Osteoblast (primary cell): Measurements from ENCODE around the gene SLC39A13. TPM values are rescaled to one million over a fixed set of nuclear protein-coding genes. Genes with fewer than 3 reads are reported as not detected.

ENCODE experiments used
- DNase-seq: peaks from one replicate; pipeline ENCODE4 v3.0.0; 2011; ENCODE audit warnings: low spot score, mixed read lengths; ENCODE audit not compliant: insufficient read length; ENCODE audit errors: missing footprints
- H2AFZ ChIP-seq: 2 replicates; pipeline ENCODE4 v1.6.0; 2011; ENCODE audit warnings: mild to moderate bottlenecking, low read length
- H3K27ac ChIP-seq: 2 replicates; pipeline ENCODE4 v1.5.1; 2011; ENCODE audit warnings: mild to moderate bottlenecking, low read depth, low read length, moderate library complexity
- H3K27me3 ChIP-seq: 2 replicates; pipeline ENCODE4 v1.6.0; 2012; ENCODE audit warnings: mild to moderate bottlenecking, control low read depth, inconsistent platforms, low read length, moderate library complexity; ENCODE audit not compliant: insufficient read depth
- H3K36me3 ChIP-seq: 2 replicates; pipeline ENCODE4 v1.5.1; 2011; ENCODE audit warnings: mild to moderate bottlenecking, low read length, control low read depth, moderate library complexity; ENCODE audit not compliant: insufficient read depth
- H3K4me1 ChIP-seq: 2 replicates; pipeline ENCODE4 v1.5.1; 2011; ENCODE audit warnings: mild to moderate bottlenecking, low read length, control low read depth, moderate library complexity; ENCODE audit not compliant: insufficient read depth
- H3K4me2 ChIP-seq: 2 replicates; pipeline ENCODE4 v1.6.0; 2011; ENCODE audit warnings: mild to moderate bottlenecking, low read length; ENCODE audit not compliant: insufficient read depth
- H3K4me3 ChIP-seq: fragments of 200-600 bp; sonication (generic); 3 replicates; pipeline ENCODE4 v1.5.1; 2012; ENCODE audit warnings: mild to moderate bottlenecking, low read length, inconsistent platforms; ENCODE audit not compliant: insufficient read depth
- H3K79me2 ChIP-seq: 2 replicates; pipeline ENCODE4 v1.6.0; 2012; ENCODE audit warnings: mild to moderate bottlenecking, low read length, control low read depth, inconsistent platforms; ENCODE audit not compliant: insufficient read depth
- H3K9me3 ChIP-seq: 2 replicates; pipeline ENCODE4 v1.5.1; 2011; ENCODE audit warnings: low read depth, low read length, control low read depth
- H4K20me1 ChIP-seq: 2 replicates; pipeline ENCODE4 v1.6.0; 2012; ENCODE audit warnings: mild to moderate bottlenecking, low read length, control low read depth; ENCODE audit not compliant: insufficient read depth
- CTCF ChIP-seq: IDR thresholded peaks from 2 replicates; pipeline ENCODE4 v1.5.1; 2011; ENCODE audit warnings: mild to moderate bottlenecking, low read depth, low read length, moderate library complexity; ENCODE audit errors: extremely low read depth
- total RNA-seq: library from RNA; depleted of rRNA; stranded (reverse); fragments of >200 nt; gene quantifications from 2 replicates; pipeline ENCODE4 v1.2.3, GENCODE V29; 2012

SLC39A13 gene
- total RNA-seq, 1 donor, result 78.9 TPM

GRCh38 chr11:47388697-47389576, 19.5 kb upstream of the SLC39A13 start:
- no peak overlapping the region for H3K4me3 ChIP-seq

GRCh38 chr11:47389577-47390421, 18.6 kb upstream of the SLC39A13 start:
- Histone ChIP-seq H3K4me3 (no peak overlapping the region), H3K4me1 (peaks cover 6% of the 10 kb centered on the region), H3K4me2 (no peak overlapping the region), H3K79me2 (no peaks in the 10 kb centered on the region), H2AFZ (no peak overlapping the region), H3K36me3 (no peaks in the 10 kb centered on the region), H4K20me1 (no peaks in the 10 kb centered on the region), H3K27me3 (no peaks in the 10 kb centered on the region), H3K27ac (no peak overlapping the region), H3K9me3 (no peaks in the 10 kb centered on the region)
- TF ChIP-seq CTCF, result no peak
- peak; percentile 66 for DNase-seq

More at GRCh38 chr11:47388697-47389576, 19.5 kb upstream of the SLC39A13 start:
- no peak overlapping the region for H3K4me2 ChIP-seq
- no peaks in the 10 kb centered on the region for H4K20me1 ChIP-seq
- no peaks in the 10 kb centered on the region for H3K79me2 ChIP-seq
- no peak overlapping the region for H3K27ac ChIP-seq
- DNase-seq, result peak; percentile 55
- no peaks in the 10 kb centered on the region for H3K36me3 ChIP-seq
- no peaks in the 10 kb centered on the region for H3K27me3 ChIP-seq
- H3K4me1 ChIP-seq, result peaks cover 6% of the 10 kb centered on the region
- no peaks in the 10 kb centered on the region for H3K9me3 ChIP-seq
- H2AFZ ChIP-seq, result no peak overlapping the region
- TF ChIP-seq CTCF, result no peak

DNA sequence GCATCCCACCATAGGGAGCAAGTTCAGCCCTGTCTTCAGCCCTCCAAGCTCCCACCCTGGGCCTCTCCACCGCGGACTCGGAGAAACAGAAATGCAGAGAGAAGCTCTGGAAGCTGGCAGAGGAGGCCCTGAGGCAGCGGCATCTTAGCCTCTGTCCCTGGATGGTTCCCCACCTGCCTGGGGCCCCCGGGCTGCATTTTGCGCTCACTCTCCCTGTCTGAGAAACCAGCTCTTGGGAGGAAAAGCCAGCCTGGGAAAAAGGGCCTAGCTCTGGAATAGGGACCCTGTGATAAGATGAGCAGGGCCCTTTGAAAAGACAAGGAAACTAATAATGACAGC, 18.0 kb upstream of the SLC39A13 start:
- DNase-seq, result no peak
- Histone ChIP-seq H3K36me3 (no peaks in the 10 kb centered on the region), H3K27ac (no peak overlapping the region), H3K4me2 (no peak overlapping the region), H3K4me3 (no peak overlapping the region), H4K20me1 (no peaks in the 10 kb centered on the region), H3K4me1 (peaks cover 9% of the 10 kb centered on the region), H2AFZ (no peak overlapping the region), H3K79me2 (no peaks in the 10 kb centered on the region), H3K27me3 (no peaks in the 10 kb centered on the region), H3K9me3 (no peaks in the 10 kb centered on the region)
- TF ChIP-seq CTCF, result no peak

DNA sequence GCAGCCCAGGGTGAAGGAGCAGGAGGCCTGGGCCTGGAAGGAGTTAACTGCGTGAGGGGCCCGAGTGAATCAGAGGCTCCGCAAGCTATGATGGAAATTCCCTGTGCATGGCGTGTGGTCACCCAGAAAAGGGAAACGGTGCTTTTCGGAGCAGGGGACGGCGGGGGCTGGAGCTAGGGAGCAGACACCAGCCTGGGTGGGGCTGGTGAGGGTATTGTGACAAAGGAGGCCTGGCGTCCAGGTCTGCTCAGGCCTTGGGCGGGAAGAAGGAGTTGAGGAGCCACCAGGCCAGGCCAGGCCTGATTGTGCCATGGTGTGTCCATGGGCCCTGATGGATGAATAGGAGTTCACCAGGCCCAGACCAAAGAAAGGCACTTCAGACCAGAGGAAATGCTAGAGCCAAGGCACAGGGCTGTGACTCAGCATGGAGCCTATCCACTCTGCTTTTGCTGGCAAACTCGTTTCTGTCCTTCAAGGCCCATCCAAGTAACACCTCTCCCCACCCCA, 17.3 kb upstream of the SLC39A13 start:
- Histone ChIP-seq H3K4me3 (no peak overlapping the region), H3K27me3 (no peaks in the 10 kb centered on the region), H3K27ac (no peak overlapping the region), H3K36me3 (no peaks in the 10 kb centered on the region), H3K9me3 (no peaks in the 10 kb centered on the region), H2AFZ (no peak overlapping the region), H3K4me1 (peaks cover 9% of the 10 kb centered on the region), H3K4me2 (no peak overlapping the region), H4K20me1 (no peaks in the 10 kb centered on the region), H3K79me2 (no peaks in the 10 kb centered on the region)
- TF ChIP-seq CTCF, result no peak
- DNase-seq, result peak; percentile 47
